Stimulated activated CD8-positive, alpha-beta memory T cell treated with anti-CD3 and anti-CD28 coated beads, Interleukin-7, amount 100 ng/mL, for 4 hours (primary cell): ENCODE measurements around the gene RNF144A.

Source experiments
- DNase-seq, 2 donors: peaks; one replicate each; pipeline ENCODE4 v3.0.0-alpha.2; 2020; ENCODE audit warnings: low read depth in 2 of 2

RNF144A gene

GRCh38 chr2:7083580-7084509, 166.6 kb downstream of the RNF144A start:
- DNase-seq: no peak

- no peak for DNase-seq
Observed at GRCh38 chr2:7084601-7085000, 167.4 kb downstream of the RNF144A start.

GRCh38 chr2:7089284-7089683, 172.1 kb downstream of the RNF144A start:
- DNase-seq: no peak

- DNase-seq: no peak
Observed at GRCh38 chr2:7089898-7090510, 172.8 kb downstream of the RNF144A start.

GRCh38 chr2:7093376-7093775, 176.2 kb downstream of the RNF144A start:
- no peak for DNase-seq
